Posterior cingulate gyrus (tissue), 11 donors: ENCODE results near the gene COBL.

Experiments
- DNase-seq, 10 donors: peaks; one replicate each; pipeline versions ENCODE4 v3.0.0 to v3.0.0-alpha.2; 2020 to 2021; ENCODE audit warnings: mixed read lengths in 3 of 10
- intact Hi-C: fragments of 100-400 bp; cut with DNase I; formaldehyde crosslinking; loops from one replicate; pipeline ENCODE4 v1.15.1; 2023

The COBL gene

GRCh38 chr7:51260516-51260915 is 56.1 kb downstream of the COBL start:
- intact Hi-C loops: no loop called here
- no peak for DNase-seq

- intact Hi-C loops: loop anchor here (10.0 kb wide), 1 partner anchor 55 kb away; the partner anchor contains the start of gene COBL
- no peak for DNase-seq
These were observed 56.8 kb downstream of the COBL start for GRCh38 chr7:51259766-51260165.

- intact Hi-C loops: loop anchor here (10.0 kb wide), 1 partner anchor 58 kb away; the partner anchor contains the start of gene COBL
- no peak for DNase-seq
These were observed 59.7 kb downstream of the COBL start for GRCh38 chr7:51256916-51257315.

GRCh38 chr7:51256209-51256781 is 60.3 kb downstream of the COBL start:
- intact Hi-C loops: loop anchor here (10.0 kb wide), 1 partner anchor 59 kb away; the partner anchor contains the start of gene COBL
- DNase-seq: peak in 7 of 10 donors; percentile 46 to 95 (median 69)

- intact Hi-C loops: loop anchor here (10.0 kb wide), 1 partner anchor 59 kb away; the partner anchor contains the start of gene COBL
- DNase-seq: no peak
These were observed 60.9 kb downstream of the COBL start for GRCh38 chr7:51255536-51256208.

GRCh38 chr7:51255036-51255435 is 61.6 kb downstream of the COBL start:
- intact Hi-C loops: loop anchor here (10.0 kb wide), 1 partner anchor 60 kb away; the partner anchor contains the start of gene COBL
- no peak for DNase-seq

GRCh38 chr7:51253157-51253556 is 63.5 kb downstream of the COBL start:
- intact Hi-C loops: loop anchor here (10.0 kb wide), 1 partner anchor 62 kb away; the partner anchor contains the start of gene COBL
- DNase-seq: no peak

- DNase-seq: no peak
- intact Hi-C loops: loop anchor here (10.0 kb wide), 1 partner anchor 64 kb away; the partner anchor contains the start of gene COBL
These were observed 65.3 kb downstream of the COBL start for GRCh38 chr7:51251290-51251689.

- intact Hi-C loops: loop anchor here (10.0 kb wide), 1 partner anchor 64 kb away; the partner anchor contains the start of gene COBL
- DNase-seq: no peak
These were observed 66.1 kb downstream of the COBL start for GRCh38 chr7:51250512-51250911.

GRCh38 chr7:51249991-51250390 is 66.6 kb downstream of the COBL start:
- DNase-seq: peak in 1 of 10 donors; percentile 44
- intact Hi-C loops: loop anchor here (10.0 kb wide), 1 partner anchor 65 kb away; the partner anchor contains the start of gene COBL

- intact Hi-C loops: no loop called here
- no peak for DNase-seq
These were observed 67.2 kb downstream of the COBL start for GRCh38 chr7:51249187-51249945.

GRCh38 chr7:51246258-51247245 is 70.1 kb downstream of the COBL start:
- DNase-seq: peak; percentile 52 to 94 (median 64)
- intact Hi-C loops: no loop called here

- DNase-seq: no peak
- intact Hi-C loops: no loop called here
These were observed 71.7 kb downstream of the COBL start for GRCh38 chr7:51244885-51245284.

- intact Hi-C loops: no loop called here
- DNase-seq: peak in 1 of 10 donors; percentile 89
These were observed 72.6 kb downstream of the COBL start for GRCh38 chr7:51244053-51244452.

GRCh38 chr7:51243631-51244030 is 73.0 kb downstream of the COBL start:
- intact Hi-C loops: no loop called here
- no peak for DNase-seq

GRCh38 chr7:51242881-51243518 is 73.6 kb downstream of the COBL start:
- no peak for DNase-seq
- intact Hi-C loops: no loop called here

GRCh38 chr7:51242007-51242691 is 74.5 kb downstream of the COBL start:
- DNase-seq: no peak
- intact Hi-C loops: no loop called here

GRCh38 chr7:51240868-51241267 is 75.7 kb downstream of the COBL start:
- no peak for DNase-seq
- intact Hi-C loops: no loop called here

- DNase-seq: no peak
- intact Hi-C loops: no loop called here
These were observed 76.9 kb downstream of the COBL start for GRCh38 chr7:51239691-51240090.
